GM12891 (cell line): ENCODE results near the gene COL6A1.

ENCODE experiments used
- PAX5 ChIP-seq: IDR thresholded peaks from 2 replicates; pipeline ENCODE4 v1.6.1; 2011; ENCODE audit warnings: low read length, moderate library complexity, mild to moderate bottlenecking; ENCODE audit not compliant: insufficient read depth, severe bottlenecking
- POLR2A ChIP-seq: IDR thresholded peaks from 2 replicates; pipeline ENCODE4 v1.6.1; 2011; ENCODE audit warnings: low read depth, low read length, control low read depth
- POLR2AphosphoS5 ChIP-seq: IDR thresholded peaks from 2 replicates; pipeline ENCODE4 v1.6.1; 2011; ENCODE audit warnings: low read depth, low read length, control low read depth
- TAF1 ChIP-seq: IDR thresholded peaks from 2 replicates; pipeline ENCODE4 v1.6.1; 2011; ENCODE audit warnings: low read depth, low read length, control low read depth

DNA sequence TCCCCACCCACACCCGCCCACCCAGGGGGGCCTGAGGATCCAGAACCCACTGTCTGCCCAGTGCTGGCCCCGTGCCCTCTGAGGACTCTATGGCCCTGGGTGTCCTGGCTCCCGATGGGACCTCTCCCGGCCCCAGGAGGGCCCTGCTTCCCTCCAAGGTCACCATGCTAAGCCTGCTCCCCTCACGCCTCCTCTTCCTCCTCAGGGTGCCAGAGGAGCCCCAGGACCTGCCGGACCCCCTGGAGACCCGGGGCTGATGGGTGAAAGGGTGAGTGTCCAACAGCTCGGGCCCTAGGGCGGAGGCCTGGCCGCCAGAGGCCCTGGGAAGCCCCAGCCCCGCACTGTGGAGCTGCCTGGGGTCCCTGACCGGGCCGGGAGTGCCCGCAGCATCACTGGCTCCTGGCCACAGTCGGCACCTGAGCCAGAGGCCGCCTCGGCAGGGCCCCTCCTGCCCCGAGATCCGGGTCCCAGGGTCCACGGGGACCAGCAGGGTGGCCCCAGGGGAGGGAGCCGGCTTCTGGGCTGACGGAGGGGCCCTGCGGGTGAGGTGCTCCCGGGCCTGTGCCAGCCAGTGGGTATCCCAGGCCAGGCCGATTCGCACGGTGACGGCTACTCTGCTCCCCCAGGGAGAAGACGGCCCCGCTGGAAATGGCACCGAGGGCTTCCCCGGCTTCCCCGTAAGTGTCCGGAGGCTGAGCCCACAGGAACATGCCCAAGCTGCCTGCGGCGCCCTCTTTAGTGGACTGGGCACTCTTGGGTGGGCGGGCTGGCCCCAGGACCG is 16.1 kb downstream of the COL6A1 start:
- no peak for TF ChIP-seq POLR2AphosphoS5
- TF ChIP-seq POLR2A, result no peak
- no peak for TF ChIP-seq PAX5
- no peak for TF ChIP-seq TAF1
